Peyer's patch (tissue), 4 donors: ENCODE results near the gene TANGO2.

Experiments used
- CTCF ChIP-seq, 6 experiments: fragments of 450-650 bp in 4 of 6; fragments of 200-600 bp in 2 of 6; sonication (generic) in 1 of 6; IDR thresholded peaks; one replicate each; pipeline ENCODE4 v1.5.1; 2017 to 2019; ENCODE audit warnings: antibody characterized with exemption in 6 of 6, mild to moderate bottlenecking in 3 of 6, moderate library complexity in 1 of 6
- POLR2A ChIP-seq, 2 donors: fragments of 450-650 bp; IDR thresholded peaks; one replicate each; pipeline ENCODE4 v1.5.1; 2017; ENCODE audit warnings: antibody characterized with exemption in 2 of 2, mild to moderate bottlenecking in 2 of 2, moderate library complexity in 2 of 2

- TF ChIP-seq CTCF (IDR thresholded peaks at IDR 0.05) (no peak), POLR2A (IDR thresholded peaks at IDR 0.05) (no peak)
Measured at GRCh38 chr22:19981961-19982920, 38.7 kb upstream of the TANGO2 start.
